Hepatocyte (in vitro differentiated cells): ENCODE results near the gene OPCML.

Source experiments
- CTCF ChIP-seq: fragments of 200-600 bp; sonication (generic); IDR thresholded peaks from 2 replicates; pipeline ENCODE4 v1.5.1; 2016; ENCODE audit warnings: antibody characterized with exemption, mild to moderate bottlenecking; ENCODE audit not compliant: poor library complexity
- EZH2phosphoT487 ChIP-seq: fragments of 200-600 bp; sonication (generic); IDR thresholded peaks from one replicate; pipeline ENCODE4 v1.6.1; 2018; ENCODE audit warnings: antibody characterized with exemption, mild to moderate bottlenecking, low read depth, moderate library complexity; ENCODE audit not compliant: unreplicated experiment, severe bottlenecking

GRCh38 chr11:132971351-132971750 is 561.0 kb downstream of the OPCML start:
- TF ChIP-seq CTCF = no peak
- TF ChIP-seq EZH2phosphoT487 = no peak
